H1 (cell line): ENCODE measurements around the gene CAPN9. TPM values are rescaled to one million over a fixed set of nuclear protein-coding genes. Genes with fewer than 3 reads are reported as not detected.

Experiments
- CTCF ChIA-PET: fragments of 300-600 bp; sonication (Branson Sonifier 250); formaldehyde crosslinking; loops from one replicate; lab custom pipeline; 2021; ENCODE audit not compliant: partially characterized antibody; lab: Charles Lee
- POLR2A ChIA-PET: fragments of 300-600 bp; sonication (Branson Sonifier 250); formaldehyde crosslinking; loops from one replicate; lab custom pipeline; 2021; ENCODE audit warnings: inconsistent platforms; ENCODE audit not compliant: partially characterized antibody; lab: Charles Lee
- DNase-seq, 2 experiments: peaks; one replicate each; pipeline versions ENCODE4 v3.0.0 to v3.0.0-alpha.2; 2010 to 2022; ENCODE audit warnings: low spot score in 2 of 2, low read depth in 1 of 2, mixed read lengths in 1 of 2
- FAIRE-seq: peaks from 2 replicates; lab custom pipeline; 2011; peaks lifted over from hg19 to GRCh38; lab: Jason Lieb, UNC
- H2AFZ ChIP-seq: 2 replicates; pipeline ENCODE4 v1.8.1; 2012; ENCODE audit warnings: low read length, inconsistent platforms
- H2AK5ac ChIP-seq: 2 replicates; pipeline ENCODE4 v1.6.1; 2013; ENCODE audit warnings: low read depth, low read length
- H2BK120ac ChIP-seq: replicated peaks from 2 replicates; pipeline ENCODE3; 2013; ENCODE audit warnings: low read depth, low read length, inconsistent platforms
- H2BK12ac ChIP-seq: 2 replicates; pipeline ENCODE4 v1.6.1; 2013; ENCODE audit warnings: low read depth, low read length
- H2BK15ac ChIP-seq: 2 replicates; pipeline ENCODE4 v1.6.1; 2013; ENCODE audit warnings: low read length
- H2BK20ac ChIP-seq: 2 replicates; pipeline ENCODE4 v1.6.1; 2013; ENCODE audit warnings: low read length
- H2BK5ac ChIP-seq: 2 replicates; pipeline ENCODE4 v1.6.1; 2013; ENCODE audit warnings: low read depth, low read length
- H3K14ac ChIP-seq: 2 replicates; pipeline ENCODE4 v1.6.1; 2013; ENCODE audit warnings: inconsistent platforms; ENCODE audit not compliant: insufficient read length
- H3K18ac ChIP-seq: 2 replicates; pipeline ENCODE4 v1.6.1; 2013; ENCODE audit warnings: low read length; ENCODE audit errors: extremely low read depth
- H3K23ac ChIP-seq: 2 replicates; pipeline ENCODE4 v1.6.1; 2013; ENCODE audit warnings: inconsistent platforms; ENCODE audit not compliant: insufficient read length
- H3K23me2 ChIP-seq: 2 replicates; pipeline ENCODE4 v1.6.1; 2013; ENCODE audit warnings: low read depth, low read length
- H3K27ac ChIP-seq: 2 replicates; pipeline ENCODE4 v1.6.1; 2011; ENCODE audit warnings: low read depth, low read length, inconsistent platforms
- H3K27me3 ChIP-seq, 4 experiments: replicated peaks in 1 of 4; 1 replicate in 1 of 4; 2 replicates in 3 of 4; pipeline versions ENCODE4 v1.6.1 to v1.8.1; 2011 to 2013; ENCODE audit warnings: low read length in 3 of 4, mild to moderate bottlenecking in 3 of 4, inconsistent platforms in 2 of 4, mixed read lengths in 2 of 4, moderate library complexity in 1 of 4; ENCODE audit not compliant: control insufficient read depth in 3 of 4, insufficient read depth in 3 of 4; ENCODE audit errors: extremely low read depth in 1 of 4
- H3K36me3 ChIP-seq, 4 experiments: 2 replicates each; pipeline versions ENCODE4 v1.6.1 to v1.8.1; 2011 to 2013; ENCODE audit warnings: mild to moderate bottlenecking in 4 of 4, low read length in 3 of 4, moderate library complexity in 2 of 4, control low read depth in 1 of 4, inconsistent platforms in 1 of 4; ENCODE audit not compliant: insufficient read depth in 4 of 4, control insufficient read depth in 2 of 4
- H3K4ac ChIP-seq: replicated peaks from 2 replicates; pipeline ENCODE3; 2013; ENCODE audit warnings: low read length, low read depth, mixed read lengths, inconsistent platforms; ENCODE audit not compliant: insufficient read length
- H3K4me1 ChIP-seq, 4 experiments: replicated peaks in 1 of 4; 1 replicate in 1 of 4; 2 replicates in 3 of 4; pipeline versions ENCODE4 v1.6.1 to v1.8.1; 2011 to 2013; ENCODE audit warnings: low read length in 3 of 4, inconsistent platforms in 2 of 4, mixed read lengths in 1 of 4; ENCODE audit not compliant: insufficient read depth in 4 of 4, control insufficient read depth in 3 of 4
- H3K4me2 ChIP-seq, 2 experiments: 2 replicates each; pipeline versions ENCODE4 v1.6.1 to v1.8.1; 2011 to 2013; ENCODE audit warnings: low read depth in 2 of 2, low read length in 2 of 2, control low read depth in 1 of 2, inconsistent platforms in 1 of 2, mild to moderate bottlenecking in 1 of 2; ENCODE audit not compliant: insufficient read depth in 1 of 2
- H3K4me3 ChIP-seq, 4 experiments: fragments of 200-600, 300-600 bp in 1 of 4; sonication (generic), shearing (Covaris generic), sonication (Bioruptor Twin) in 1 of 4; 2 replicates each; pipeline versions ENCODE4 v1.5.1 to v1.8.1; 2011 to 2016; ENCODE audit warnings: low read length in 4 of 4, low read depth in 3 of 4, control low read depth in 2 of 4, inconsistent platforms in 2 of 4, mild to moderate bottlenecking in 2 of 4, mixed read lengths in 1 of 4, moderate library complexity in 1 of 4; ENCODE audit not compliant: insufficient read depth in 2 of 4; ENCODE audit errors: extremely low read depth in 1 of 4
- H3K56ac ChIP-seq: replicated peaks from 2 replicates; pipeline ENCODE3; 2013; ENCODE audit warnings: low read depth, mild to moderate bottlenecking, mixed read lengths, low read length, inconsistent platforms; ENCODE audit not compliant: insufficient read length
- H3K79me1 ChIP-seq: 2 replicates; pipeline ENCODE4 v1.6.1; 2013; ENCODE audit warnings: low read depth, low read length, control low read depth
- H3K79me2 ChIP-seq, 2 experiments: 2 replicates each; pipeline versions ENCODE4 v1.6.1 to v1.8.1; 2012 to 2013; ENCODE audit warnings: low read length in 2 of 2, mild to moderate bottlenecking in 2 of 2, inconsistent platforms in 1 of 2; ENCODE audit not compliant: insufficient read depth in 2 of 2, control insufficient read depth in 1 of 2
- H3K9ac ChIP-seq, 4 experiments: replicated peaks in 1 of 4; 1 replicate in 1 of 4; 2 replicates in 3 of 4; pipeline versions ENCODE4 v1.6.1 to v1.8.1; 2011 to 2013; ENCODE audit warnings: low read depth in 3 of 4, low read length in 3 of 4, control low read depth in 2 of 4, mild to moderate bottlenecking in 2 of 4, moderate library complexity in 2 of 4, inconsistent platforms in 1 of 4; ENCODE audit errors: extremely low read depth in 1 of 4
- H3K9me3 ChIP-seq, 2 experiments: 2 replicates each; pipeline versions ENCODE4 v1.6.1 to v1.8.1; 2012 to 2013; ENCODE audit warnings: mild to moderate bottlenecking in 2 of 2, moderate library complexity in 2 of 2, control low read depth in 1 of 2, inconsistent platforms in 1 of 2, low read depth in 1 of 2, low read length in 1 of 2, mixed read lengths in 1 of 2; ENCODE audit not compliant: insufficient read depth in 2 of 2
- H4K20me1 ChIP-seq, 2 experiments: replicated peaks in 1 of 2; 2 replicates each; pipeline versions ENCODE3 to v1.8.1; 2011 to 2013; ENCODE audit warnings: inconsistent platforms in 2 of 2, low read length in 2 of 2, mild to moderate bottlenecking in 1 of 2; ENCODE audit not compliant: insufficient read depth in 2 of 2, control insufficient read depth in 1 of 2
- H4K5ac ChIP-seq: 2 replicates; pipeline ENCODE4 v1.6.1; 2013; ENCODE audit warnings: low read length, low read depth, mixed read lengths, inconsistent platforms; ENCODE audit not compliant: insufficient read length
- H4K8ac ChIP-seq: 2 replicates; pipeline ENCODE4 v1.8.0; 2013; ENCODE audit warnings: mild to moderate bottlenecking, moderate library complexity, low read length, inconsistent platforms; ENCODE audit not compliant: insufficient read depth; ENCODE audit errors: extremely low read depth
- H4K91ac ChIP-seq: replicated peaks from 2 replicates; pipeline ENCODE3; 2013; ENCODE audit warnings: low read length, mixed read lengths, inconsistent platforms; ENCODE audit not compliant: insufficient read length
- BCL11A ChIP-seq, 2 experiments: IDR thresholded peaks; one replicate each; pipeline ENCODE4 v1.6.1; 2011; ENCODE audit warnings: low read depth in 2 of 2, low read length in 2 of 2, mild to moderate bottlenecking in 2 of 2
- MAX ChIP-seq: IDR thresholded peaks from 2 replicates; pipeline ENCODE4 v1.6.1; 2012; ENCODE audit warnings: inconsistent platforms
- WGBS, 2 experiments: shearing (Covaris generic) in 1 of 2; methylation state at CpG; one replicate each; pipeline versions ENCODE4 v1.1.6 to v1.1.7; 2013 to 2015; ENCODE audit warnings: low lambda C conversion rate in 2 of 2, mixed read lengths in 2 of 2, inconsistent platforms in 1 of 2, low coverage in 1 of 2, missing lambda C conversion rate in 1 of 2; ENCODE audit not compliant: insufficient replicate concordance in 2 of 2, insufficient coverage in 1 of 2, insufficient read length in 1 of 2; ENCODE audit errors: extremely low coverage in 1 of 2, missing lambda C conversion rate in 1 of 2; 5-methylcytosine and 5-hydroxymethylcytosine counted together
- polyA plus RNA-seq, 7 experiments: library from polyadenylated mRNA; depleted of rRNA in 3 of 7; stranded (reverse) in 5 of 7; unstranded in 2 of 7; fragments of >200 nt in 5 of 7; fragments of 200-250 nt in 2 of 7; gene quantifications; 1 replicate in 5 of 7; 2 replicates in 1 of 7; 4 replicates in 1 of 7; pipeline versions ENCODE4 v1.2.1 to v1.2.3, GENCODE V29; 2011 to 2013; ENCODE audit warnings: missing spikeins in 2 of 7, mixed read lengths in 2 of 7
- total RNA-seq: library from RNA; stranded (reverse); fragmentation: NEBNext Ultra II Directional; extraction: Animal tissue kit (Norgen Biotek cat#: 25700); gene quantifications from 2 replicates; pipeline ENCODE4 v1.2.1, GENCODE V29; 2021

Gene CAPN9
- total and polyA plus RNA-seq, 2 of the 8 experiments (the other 6 are each of a cell fraction or from before 2014, with no cell fraction given) = 0.22 to 0.76 TPM

GRCh38 chr1:230790026-230790425, 42.8 kb downstream of the CAPN9 start:
- Histone ChIP-seq H3K4ac (no peak overlapping the region), H3K79me1 (no peaks in the 10 kb centered on the region), H3K4me1 (peaks cover 0 to 4% (median 1%) of the 10 kb centered on the region in 4 experiments; a peak in 1 of 7 replicates), H3K23me2 (no peaks in the 10 kb centered on the region), H3K79me2 (no peaks in the 10 kb centered on the region), H3K27ac (no peak overlapping the region), H3K56ac (no peak overlapping the region), H3K4me2 (no peak overlapping the region), H3K18ac (no peak overlapping the region), H3K4me3 (no peak overlapping the region), H2BK12ac (no peak overlapping the region), H4K91ac (no peak overlapping the region), H2BK120ac (no peak overlapping the region), H3K27me3 (peaks cover 17 to 45% (median 38%) of the 10 kb centered on the region in 4 experiments), H2BK15ac (no peak overlapping the region), H2BK5ac (no peak overlapping the region), H4K5ac (no peak overlapping the region), H3K9ac (no peak overlapping the region), H2BK20ac (no peak overlapping the region), H2AK5ac (no peak overlapping the region), H4K20me1 (no peaks in the 10 kb centered on the region), H4K8ac (no peak overlapping the region), H3K14ac (no peak overlapping the region), H2AFZ (no peak overlapping the region), H3K36me3 (no peaks in the 10 kb centered on the region), H3K9me3 (no peaks in the 10 kb centered on the region), H3K23ac (no peak overlapping the region)
- TF ChIP-seq BCL11A (IDR thresholded peaks at IDR 0.05; ENCODE audit: low read depth in 2 of 2, low read length in 2 of 2) = no peak
- TF ChIP-seq MAX = no peak
- FAIRE-seq = no peak
- POLR2A ChIA-PET = interaction anchor here (0.6 kb wide), 1 partner anchor 458 kb away, joined by 3 read pairs; no protein-coding TSS in a partner anchor
- WGBS, 2 experiments = 92% methylated on average over 5 of the region's 5 CpGs; no CpG with 5 or more reads in 1 of the 2 experiments
- no peak for DNase-seq
- CTCF ChIA-PET = interaction anchor here (0.9 to 1.0 kb wide), 2 partner anchors 8 to 147 kb away, joined by 3 to 4 read pairs; no protein-coding TSS in a partner anchor
